GM12892 (cell line): ENCODE results near the gene JAK1.

ENCODE experiments used
- DNase-seq: peaks from one replicate; pipeline ENCODE4 v3.0.0; 2011; ENCODE audit not compliant: insufficient read length
- FAIRE-seq: peaks from 2 replicates; lab custom pipeline; 2011; peaks lifted over from hg19 to GRCh38; lab: Jason Lieb, UNC
- POLR2A ChIP-seq: IDR thresholded peaks from 2 replicates; pipeline ENCODE4 v1.6.1; 2011; ENCODE audit warnings: low read depth, low read length, control low read depth
- POLR2AphosphoS5 ChIP-seq: IDR thresholded peaks from 2 replicates; pipeline ENCODE4 v1.6.1; 2011; ENCODE audit warnings: low read depth, low read length, control low read depth
- TAF1 ChIP-seq: IDR thresholded peaks from 2 replicates; pipeline ENCODE4 v1.6.1; 2011; ENCODE audit warnings: low read depth, mild to moderate bottlenecking, control low read depth, low read length, borderline replicate concordance

The JAK1 gene

DNA sequence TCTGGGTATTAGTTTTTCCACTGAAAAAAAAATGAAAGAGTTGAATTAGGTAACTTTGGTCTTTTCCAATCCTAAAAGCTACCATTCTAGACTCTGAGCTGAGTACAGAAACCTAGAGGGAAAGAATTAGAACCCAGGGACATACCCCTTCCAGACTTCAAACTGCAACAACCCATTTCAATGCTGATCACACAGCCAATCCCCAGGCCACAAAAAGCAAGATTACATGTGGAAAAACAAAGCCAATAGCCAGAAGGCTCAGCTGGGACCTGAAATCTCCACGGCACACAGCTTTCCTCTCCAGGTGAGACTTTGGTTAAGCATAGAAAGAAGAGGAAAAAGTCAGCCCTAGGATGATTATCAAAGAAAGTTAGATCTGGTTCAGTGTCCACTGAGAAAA is 88.8 kb downstream of the JAK1 start:
- FAIRE-seq (no peak), DNase-seq (no peak)
- TF ChIP-seq POLR2AphosphoS5 (no peak), TAF1 (no peak), POLR2A (no peak)

DNA sequence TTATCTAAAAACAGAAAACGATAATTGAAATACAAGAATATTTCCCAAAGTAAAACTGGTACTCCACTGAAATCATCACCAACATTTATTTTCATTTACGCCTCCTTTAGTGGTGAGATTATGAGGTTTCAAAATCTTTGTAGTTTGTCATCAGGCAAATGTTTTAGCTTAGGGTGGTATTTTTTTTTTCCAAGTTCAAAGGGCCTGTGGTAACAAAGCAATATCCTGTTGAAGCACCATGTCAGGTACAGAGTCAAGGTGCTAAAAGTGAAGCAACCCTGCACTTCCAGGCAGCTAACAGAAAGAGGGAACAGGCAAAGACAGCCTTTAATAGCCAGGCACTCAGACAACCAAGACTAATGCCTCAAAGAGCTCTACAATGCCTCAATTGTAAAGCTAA is 89.2 kb downstream of the JAK1 start:
- TF ChIP-seq POLR2A (no peak), POLR2AphosphoS5 (no peak), TAF1 (no peak)
- FAIRE-seq = no peak
- no peak for DNase-seq

DNA sequence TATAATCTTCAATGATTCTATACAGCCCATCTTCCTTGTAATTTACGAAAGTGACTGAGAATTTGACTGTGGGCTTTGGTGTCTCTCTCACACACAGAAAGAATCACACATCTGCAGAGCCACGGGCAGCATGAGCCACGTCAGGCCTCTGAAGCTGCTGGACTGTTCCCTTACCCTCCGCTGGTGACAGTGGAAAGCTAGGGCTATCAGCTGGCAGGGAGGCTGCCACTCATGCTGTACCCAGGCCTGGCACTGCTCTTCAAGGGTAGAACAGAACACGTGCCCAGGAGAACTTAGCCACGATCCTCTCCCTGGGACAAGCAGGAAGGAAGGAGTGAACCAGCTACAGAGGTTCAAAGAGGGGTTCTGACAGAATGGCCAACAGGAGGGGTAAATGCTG is 90.7 kb downstream of the JAK1 start:
- no peak for DNase-seq
- no peak for FAIRE-seq
- TF ChIP-seq TAF1 = no peak
- no peak for TF ChIP-seq POLR2A
- TF ChIP-seq POLR2AphosphoS5 = no peak

DNA sequence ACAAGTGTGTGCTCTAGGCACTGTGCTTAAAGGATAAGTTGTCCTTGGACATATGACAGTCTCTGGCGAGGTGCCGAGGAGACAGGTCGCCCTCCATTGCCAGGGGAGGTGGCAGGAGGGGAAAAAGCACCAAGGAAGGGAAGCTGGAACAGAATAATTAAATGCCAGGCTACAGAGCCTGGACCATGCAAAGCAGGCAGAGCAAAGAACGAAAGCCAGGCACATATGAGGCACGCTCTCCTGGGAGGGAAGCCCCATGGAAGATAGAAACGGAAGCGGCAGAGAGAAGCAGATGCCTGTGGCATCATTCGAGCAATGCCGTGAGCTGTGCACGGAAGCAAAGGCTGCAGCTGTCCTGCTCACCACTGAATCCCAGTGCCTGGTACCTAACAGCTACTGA is 91.2 kb downstream of the JAK1 start:
- DNase-seq (no peak), FAIRE-seq (no peak)
- no peak for TF ChIP-seq POLR2A
- no peak for TF ChIP-seq TAF1
- TF ChIP-seq POLR2AphosphoS5 = no peak

DNA sequence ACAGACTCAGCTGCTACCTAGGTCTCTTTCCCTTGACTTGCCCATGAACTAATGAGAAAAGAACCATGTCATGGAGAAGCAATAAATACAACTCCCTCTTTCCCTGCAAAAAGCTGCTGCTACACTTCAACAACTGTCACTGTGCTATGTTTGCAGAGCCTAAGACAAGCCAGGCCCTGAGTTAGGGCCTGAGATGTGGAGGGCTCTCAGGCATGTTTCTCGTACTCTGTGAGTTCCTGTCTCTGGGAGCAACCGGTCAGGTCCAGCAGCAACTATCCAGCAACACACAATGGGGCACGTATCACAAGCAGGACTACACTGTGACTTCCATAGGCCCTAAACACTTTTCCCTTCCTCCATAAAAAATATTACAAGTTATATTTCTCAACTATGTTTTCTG is 91.7 kb downstream of the JAK1 start:
- DNase-seq (no peak), FAIRE-seq (no peak)
- TF ChIP-seq POLR2AphosphoS5 (no peak), TAF1 (no peak), POLR2A (no peak)

DNA sequence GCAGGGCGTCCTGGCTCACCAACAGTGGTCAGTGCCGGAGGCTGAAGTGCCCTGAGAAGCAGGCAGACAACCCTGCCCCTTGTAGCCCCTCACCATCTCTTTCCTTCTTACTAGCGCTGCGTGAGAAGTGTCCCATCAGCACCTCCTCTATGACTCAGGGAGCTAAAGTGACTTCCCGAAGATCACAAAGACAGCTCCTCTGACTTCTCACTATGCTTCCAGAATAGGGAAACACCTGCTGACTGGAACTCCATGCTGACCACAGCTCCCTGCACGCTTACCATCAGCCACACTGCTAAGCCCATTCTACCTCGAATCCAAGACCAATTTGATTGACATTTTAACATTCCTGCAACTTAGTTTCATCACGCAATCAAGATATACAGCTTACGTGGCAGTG is 92.8 kb downstream of the JAK1 start:
- no peak for DNase-seq

DNA sequence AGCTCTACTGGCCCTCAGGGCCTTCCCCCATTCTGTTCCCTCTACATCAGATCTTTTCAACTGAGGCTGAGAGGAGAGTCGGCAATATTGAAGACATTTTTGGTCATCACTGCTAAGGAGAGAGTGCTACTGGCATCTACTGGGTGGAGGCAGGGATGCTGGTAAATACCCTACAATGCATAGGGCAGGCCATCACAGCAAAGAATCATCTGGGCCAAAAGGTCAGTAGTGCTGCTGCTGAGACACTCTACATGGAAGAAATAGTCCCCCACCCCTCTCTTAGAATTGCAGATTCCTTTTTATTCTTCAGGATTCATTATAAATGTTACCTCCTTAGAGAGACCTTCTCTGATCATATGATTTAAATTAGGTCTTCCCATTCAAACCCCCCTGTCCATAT is 94.3 kb downstream of the JAK1 start:
- DNase-seq (no peak), FAIRE-seq (no peak)

More for the DNA sequence above, 92.8 kb downstream of the JAK1 start:
- FAIRE-seq = no peak
- TF ChIP-seq TAF1 (no peak), POLR2AphosphoS5 (no peak), POLR2A (no peak)

DNA sequence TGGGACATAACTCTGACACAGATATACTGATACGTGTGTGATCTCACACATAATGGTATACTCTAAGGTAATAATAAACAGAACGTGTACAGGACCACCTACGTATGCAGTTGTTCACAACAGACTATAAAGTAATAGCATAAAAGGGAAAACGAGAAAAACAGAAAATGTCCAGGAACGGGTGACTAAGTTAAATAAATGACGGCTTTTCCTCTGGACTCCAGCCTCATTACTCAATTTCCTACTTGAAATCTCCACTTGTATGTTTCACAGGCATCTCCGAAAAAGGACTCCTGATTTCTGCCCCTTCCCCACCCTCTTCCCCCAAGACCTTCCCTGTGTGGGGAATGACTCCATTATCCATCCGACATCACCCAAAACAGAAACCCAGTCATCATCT is 95.1 kb downstream of the JAK1 start:
- DNase-seq = no peak
- no peak for FAIRE-seq
- TF ChIP-seq TAF1 (no peak), POLR2AphosphoS5 (no peak), POLR2A (no peak)

More for the DNA sequence above, 94.3 kb downstream of the JAK1 start:
- TF ChIP-seq POLR2AphosphoS5 (no peak), POLR2A (no peak), TAF1 (no peak)

DNA sequence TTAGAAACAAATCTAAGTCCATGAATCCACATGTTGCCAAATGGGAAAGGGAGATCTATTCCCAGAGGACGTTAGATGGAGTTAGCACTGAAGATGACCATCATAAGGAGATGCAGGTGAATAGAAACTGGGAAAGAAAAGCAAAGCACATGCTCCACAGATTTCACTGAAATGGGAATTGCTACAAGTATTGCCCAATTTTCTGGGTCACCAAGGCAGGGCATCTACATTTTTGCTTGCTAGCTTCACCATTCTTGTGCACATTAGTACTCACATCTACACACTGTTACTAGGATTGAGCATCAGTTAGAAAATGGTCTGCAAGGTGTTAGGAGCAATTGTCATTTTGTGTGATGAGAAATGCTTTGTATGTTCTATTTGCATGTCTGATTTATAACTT is 99.1 kb downstream of the JAK1 start:
- DNase-seq (no peak), FAIRE-seq (no peak)
- TF ChIP-seq TAF1 (no peak), POLR2AphosphoS5 (no peak), POLR2A (no peak)

DNA sequence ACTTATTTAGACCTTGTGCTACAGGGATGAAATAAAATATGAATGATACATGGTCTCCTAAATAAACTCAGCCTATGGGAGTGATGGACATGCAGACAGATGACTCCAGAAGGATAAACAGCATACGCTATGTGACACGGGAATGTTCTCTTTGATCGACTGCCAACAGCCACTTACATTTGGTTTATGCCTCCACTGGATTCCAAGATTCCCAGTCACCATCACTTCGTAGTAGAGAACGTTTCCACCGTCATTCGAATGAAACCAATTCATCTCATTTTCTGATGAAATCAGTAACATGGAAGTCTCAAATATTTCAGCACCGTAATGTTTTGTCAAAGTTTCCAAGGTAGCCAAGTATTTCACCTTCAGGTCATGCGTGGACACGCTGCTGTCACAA is 99.7 kb downstream of the JAK1 start:
- no peak for DNase-seq
- TF ChIP-seq POLR2A (no peak), TAF1 (no peak), POLR2AphosphoS5 (no peak)
- no peak for FAIRE-seq

DNA sequence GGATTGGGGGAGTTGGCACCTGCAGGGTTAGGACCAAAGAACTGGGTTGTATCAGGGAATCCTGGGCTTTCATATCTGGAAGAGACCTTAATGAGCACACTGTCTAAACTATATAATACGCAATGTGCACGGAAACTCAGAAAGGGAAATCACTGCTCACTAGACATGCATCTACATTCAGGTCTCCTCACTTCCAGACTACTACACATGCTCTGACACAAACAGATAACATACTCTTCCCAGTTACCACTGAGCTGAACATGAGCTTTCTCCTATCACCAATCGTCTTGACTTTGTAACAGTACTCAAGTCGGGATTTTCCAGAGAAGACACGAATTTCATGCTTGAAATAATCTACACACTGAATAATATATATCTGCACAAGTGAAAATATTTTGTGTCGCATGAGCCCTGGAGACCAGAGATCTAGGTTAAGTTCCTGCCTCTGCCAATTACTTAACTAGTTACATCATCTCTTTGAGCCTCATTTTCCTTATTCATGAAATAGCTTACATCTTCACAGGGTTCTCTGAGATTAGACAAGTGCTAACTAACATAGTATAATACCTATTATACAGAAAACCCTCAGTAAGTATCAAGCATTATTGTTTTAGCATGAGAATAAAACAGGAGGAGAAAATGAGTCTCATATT is 101.1 kb downstream of the JAK1 start:
- FAIRE-seq = no peak
- TF ChIP-seq POLR2AphosphoS5 (no peak), POLR2A (no peak), TAF1 (no peak)
- no peak for DNase-seq
